ENCODE measurements around the gene ZNF768. TPM values are rescaled to one million over a fixed set of nuclear protein-coding genes. Genes with fewer than 3 reads are reported as not detected.

The ZNF768 gene
- total and polyA plus RNA-seq, 2 of the 13 experiments (the other 11 are each of a cell fraction or from before 2014, with no cell fraction given): 26.7 to 34.4 TPM

DNA sequence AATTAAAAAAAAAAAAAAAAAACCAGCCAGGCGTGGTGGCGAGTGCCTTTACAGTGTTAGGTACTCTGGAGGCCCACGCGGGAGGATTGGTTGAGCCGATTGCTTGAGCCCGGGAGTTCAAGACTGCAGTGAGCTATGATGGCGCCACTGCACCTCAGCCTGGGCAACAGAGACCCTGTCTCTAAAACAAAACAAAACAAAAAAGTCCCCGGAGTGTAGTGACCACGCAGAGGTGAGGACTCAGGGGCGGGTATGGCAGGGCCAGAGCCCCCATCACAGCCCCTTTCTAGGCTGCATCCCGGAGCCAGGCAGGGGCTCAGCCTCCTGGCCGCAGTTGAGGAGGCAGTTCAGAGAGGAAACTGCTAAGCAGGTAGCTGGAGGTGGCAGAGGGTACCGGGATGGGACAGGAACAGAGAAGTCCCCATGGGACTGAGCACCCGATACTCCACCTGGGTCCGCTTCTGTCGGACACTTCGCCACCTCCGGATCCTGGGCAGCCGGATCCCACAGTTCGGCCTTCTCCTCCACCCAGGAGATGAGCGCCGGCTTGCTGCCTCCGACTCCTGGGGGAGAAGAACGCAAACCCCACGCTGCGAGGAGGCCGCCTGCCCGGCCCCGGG lies 7.5 kb upstream of the ZNF768 start (continued):
- TF ChIP-seq, protein P1, sequence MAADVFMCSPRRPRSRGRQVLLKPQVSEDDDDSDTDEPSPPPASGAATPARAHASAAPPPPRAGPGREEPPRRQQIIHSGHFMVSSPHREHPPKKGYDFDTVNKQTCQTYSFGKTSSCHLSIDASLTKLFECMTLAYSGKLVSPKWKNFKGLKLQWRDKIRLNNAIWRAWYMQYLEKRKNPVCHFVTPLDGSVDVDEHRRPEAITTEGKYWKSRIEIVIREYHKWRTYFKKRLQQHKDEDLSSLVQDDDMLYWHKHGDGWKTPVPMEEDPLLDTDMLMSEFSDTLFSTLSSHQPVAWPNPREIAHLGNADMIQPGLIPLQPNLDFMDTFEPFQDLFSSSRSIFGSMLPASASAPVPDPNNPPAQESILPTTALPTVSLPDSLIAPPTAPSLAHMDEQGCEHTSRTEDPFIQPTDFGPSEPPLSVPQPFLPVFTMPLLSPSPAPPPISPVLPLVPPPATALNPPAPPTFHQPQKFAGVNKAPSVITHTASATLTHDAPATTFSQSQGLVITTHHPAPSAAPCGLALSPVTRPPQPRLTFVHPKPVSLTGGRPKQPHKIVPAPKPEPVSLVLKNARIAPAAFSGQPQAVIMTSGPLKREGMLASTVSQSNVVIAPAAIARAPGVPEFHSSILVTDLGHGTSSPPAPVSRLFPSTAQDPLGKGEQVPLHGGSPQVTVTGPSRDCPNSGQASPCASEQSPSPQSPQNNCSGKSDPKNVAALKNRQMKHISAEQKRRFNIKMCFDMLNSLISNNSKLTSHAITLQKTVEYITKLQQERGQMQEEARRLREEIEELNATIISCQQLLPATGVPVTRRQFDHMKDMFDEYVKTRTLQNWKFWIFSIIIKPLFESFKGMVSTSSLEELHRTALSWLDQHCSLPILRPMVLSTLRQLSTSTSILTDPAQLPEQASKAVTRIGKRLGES (CRISPR knock-in tag; IDR thresholded peaks at IDR 0.05; ENCODE audit: borderline replicate concordance): 0 out of 2 replicates have a peak, but pooled peaks have one; percentile 53
- no peak for TF ChIP-seq BCL6 (CRISPR knock-in tag; IDR thresholded peaks at IDR 0.05)
- TF ChIP-seq ZNF770 (CRISPR knock-in tag; IDR thresholded peaks at IDR 0.05): peak; percentile 60; the same call in 1 of the 2 replicates
- peak; percentile 45; the same call in 1 of the 2 replicates for TF ChIP-seq SSRP1 (CRISPR knock-in tag; IDR thresholded peaks at IDR 0.05)
- TF ChIP-seq, protein P2, sequence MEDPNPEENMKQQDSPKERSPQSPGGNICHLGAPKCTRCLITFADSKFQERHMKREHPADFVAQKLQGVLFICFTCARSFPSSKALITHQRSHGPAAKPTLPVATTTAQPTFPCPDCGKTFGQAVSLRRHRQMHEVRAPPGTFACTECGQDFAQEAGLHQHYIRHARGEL (CRISPR knock-in tag; IDR thresholded peaks at IDR 0.05): no peak
- TF ChIP-seq, protein P3, sequence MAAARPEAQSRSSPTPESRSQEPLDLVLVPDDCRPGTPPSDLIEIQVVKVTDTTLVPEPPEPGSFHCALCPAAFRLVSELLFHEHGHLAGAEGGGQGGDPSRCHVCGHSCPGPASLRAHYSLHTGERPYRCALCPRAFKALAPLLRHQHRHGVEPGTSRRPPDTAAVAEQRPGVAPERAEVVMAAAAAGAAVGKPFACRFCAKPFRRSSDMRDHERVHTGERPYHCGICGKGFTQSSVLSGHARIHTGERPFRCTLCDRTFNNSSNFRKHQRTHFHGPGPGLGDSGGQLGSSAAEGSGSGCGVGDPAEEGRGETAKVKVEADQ (CRISPR knock-in tag; IDR thresholded peaks at IDR 0.05; ENCODE audit: borderline replicate concordance): 0 out of 2 replicates have a peak, but pooled peaks have one; percentile 53
- TF ChIP-seq SRSF4 (IDR thresholded peaks at IDR 0.05; ENCODE audit: low read depth, low read length, poor library complexity, severe bottlenecking): no peak
- TF ChIP-seq ZKSCAN8 (CRISPR knock-in tag; IDR thresholded peaks at IDR 0.05; ENCODE audit: borderline replicate concordance): no peak
- TF ChIP-seq AKAP8 (CRISPR knock-in tag; IDR thresholded peaks at IDR 0.05): no peak
- peak; percentile 61 for TF ChIP-seq YY1 (IDR thresholded peaks at IDR 0.05; ENCODE audit: insufficient read depth, insufficient replicate concordance, low read depth, low read length)
- no peak for TF ChIP-seq ZNF713 (CRISPR knock-in tag; IDR thresholded peaks at IDR 0.05)
- no peak for TF ChIP-seq SIX4 (CRISPR knock-in tag; IDR thresholded peaks at IDR 0.05)
- TF ChIP-seq ZNF333 (CRISPR knock-in tag; IDR thresholded peaks at IDR 0.05; ENCODE audit: borderline replicate concordance): 0 out of 2 replicates have a peak, but pooled peaks have one; percentile 1
- TF ChIP-seq ASH2L (IDR thresholded peaks at IDR 0.05; ENCODE audit: insufficient read length, low read depth, low read length): no peak
- TF ChIP-seq ZNF660 (CRISPR knock-in tag; IDR thresholded peaks at IDR 0.05; ENCODE audit: borderline replicate concordance, low read depth): no peak
- TF ChIP-seq ZNF543 (CRISPR knock-in tag; IDR thresholded peaks at IDR 0.05): no peak
- peak; percentile 2; the same call in 1 of the 2 replicates for TF ChIP-seq ZNF567 (CRISPR knock-in tag; IDR thresholded peaks at IDR 0.05; ENCODE audit: borderline replicate concordance)
- TF ChIP-seq ZNF30 (CRISPR knock-in tag; IDR thresholded peaks at IDR 0.05): peak; percentile 88; the same call in 1 of the 2 replicates
- no peak for TF ChIP-seq ZBTB1 (CRISPR knock-in tag; IDR thresholded peaks at IDR 0.05; ENCODE audit: borderline replicate concordance)
- TF ChIP-seq HNRNPUL1 (IDR thresholded peaks at IDR 0.05; ENCODE audit: low read depth, low read length): no peak
- TF ChIP-seq ZNF883 (CRISPR knock-in tag; IDR thresholded peaks at IDR 0.05; ENCODE audit: not compliant biosample characterization): peak; percentile 47
- TF ChIP-seq ZNF558 (CRISPR knock-in tag; IDR thresholded peaks at IDR 0.05; ENCODE audit: borderline replicate concordance): no peak

Measured in HepG2 (cell line).